Liver (tissue), 9 donors: ENCODE results near the gene NGB. TPM values are rescaled to one million over a fixed set of nuclear protein-coding genes. Genes with fewer than 3 reads are reported as not detected.

Experiments
- DNase-seq: peaks from one replicate; pipeline ENCODE4 v3.0.0-alpha.2; 2017; ENCODE audit warnings: low spot score
- H3K27ac ChIP-seq, 2 donors: one replicate each; pipeline ENCODE4 v1.7.0; 2013; ENCODE audit warnings: inconsistent platforms in 2 of 2, low read length in 2 of 2, control low read depth in 1 of 2, low read depth in 1 of 2, mild to moderate bottlenecking in 1 of 2
- H3K27me3 ChIP-seq, 4 donors: one replicate each; pipeline versions ENCODE4 v1.6.1 to v1.7.0; 2013; ENCODE audit warnings: low read length in 3 of 4, inconsistent platforms in 1 of 4, mild to moderate bottlenecking in 1 of 4, moderate library complexity in 1 of 4; ENCODE audit not compliant: control insufficient read depth in 4 of 4, insufficient read depth in 4 of 4
- H3K36me3 ChIP-seq, 4 donors: one replicate each; pipeline versions ENCODE4 v1.6.1 to v1.7.0; 2013; ENCODE audit warnings: low read length in 3 of 4, mild to moderate bottlenecking in 3 of 4, low read depth in 1 of 4, moderate library complexity in 1 of 4; ENCODE audit not compliant: control insufficient read depth in 4 of 4, insufficient read depth in 3 of 4
- H3K4me1 ChIP-seq, 4 donors: one replicate each; pipeline versions ENCODE4 v1.6.1 to v1.7.0; 2013; ENCODE audit warnings: low read length in 3 of 4, mild to moderate bottlenecking in 3 of 4, moderate library complexity in 1 of 4; ENCODE audit not compliant: control insufficient read depth in 4 of 4, insufficient read depth in 4 of 4
- H3K4me3 ChIP-seq, 3 donors: one replicate each; pipeline versions ENCODE4 v1.6.1 to v1.7.0; 2013; ENCODE audit warnings: low read length in 3 of 3, control low read depth in 1 of 3, low read depth in 1 of 3, mild to moderate bottlenecking in 1 of 3
- H3K9ac ChIP-seq, 2 donors: one replicate each; pipeline ENCODE4 v1.7.0; 2013; ENCODE audit warnings: low read length in 2 of 2, mild to moderate bottlenecking in 2 of 2, moderate library complexity in 2 of 2, control low read depth in 1 of 2, low read depth in 1 of 2
- H3K9me3 ChIP-seq, 4 donors: one replicate each; pipeline versions ENCODE4 v1.6.1 to v1.7.0; 2013; ENCODE audit warnings: low read length in 3 of 4; ENCODE audit not compliant: control insufficient read depth in 4 of 4
- EGR1 ChIP-seq, 2 donors: IDR thresholded peaks; 2 replicates each; pipeline ENCODE4 v1.6.1; 2016 to 2018; ENCODE audit warnings: antibody characterized with exemption in 2 of 2, low read depth in 2 of 2
- FOXA1 ChIP-seq: IDR thresholded peaks from 2 replicates; pipeline ENCODE4 v1.6.1; 2016; ENCODE audit warnings: antibody characterized with exemption
- FOXA2 ChIP-seq: IDR thresholded peaks from 2 replicates; pipeline ENCODE4 v1.6.1; 2016; ENCODE audit warnings: antibody characterized with exemption
- GABPA ChIP-seq, 2 donors: IDR thresholded peaks in 1 of 2; conservative IDR thresholded peaks in 1 of 2; 2 replicates each; pipeline ENCODE4 v1.6.1; 2016; ENCODE audit warnings: antibody characterized with exemption in 2 of 2, mild to moderate bottlenecking in 1 of 2, moderate library complexity in 1 of 2
- HNF4A ChIP-seq, 2 donors: conservative IDR thresholded peaks; 2 replicates each; pipeline ENCODE4 v1.6.1; 2016; ENCODE audit warnings: antibody characterized with exemption in 2 of 2, mild to moderate bottlenecking in 2 of 2
- HNF4G ChIP-seq: IDR thresholded peaks from 2 replicates; pipeline ENCODE4 v1.6.1; 2016; ENCODE audit warnings: antibody characterized with exemption
- JUND ChIP-seq, 2 donors: IDR thresholded peaks; 2 replicates each; pipeline ENCODE4 v1.6.1; 2016; ENCODE audit warnings: antibody characterized with exemption in 2 of 2
- NR2F2 ChIP-seq: IDR thresholded peaks from 2 replicates; pipeline ENCODE4 v1.6.1; 2016; ENCODE audit warnings: antibody characterized with exemption
- RXRA ChIP-seq, 2 donors: IDR thresholded peaks; 2 replicates each; pipeline ENCODE4 v1.6.1; 2017 to 2018; ENCODE audit warnings: antibody characterized with exemption in 2 of 2, mild to moderate bottlenecking in 1 of 2
- SP1 ChIP-seq: IDR thresholded peaks from 2 replicates; pipeline ENCODE4 v1.6.1; 2018; ENCODE audit warnings: antibody characterized with exemption, mild to moderate bottlenecking
- TAF1 ChIP-seq: conservative IDR thresholded peaks from 2 replicates; pipeline ENCODE4 v1.6.1; 2016; ENCODE audit warnings: antibody characterized with exemption, mild to moderate bottlenecking
- YY1 ChIP-seq: IDR thresholded peaks from 2 replicates; pipeline ENCODE4 v1.6.1; 2016; ENCODE audit warnings: antibody characterized with exemption, mild to moderate bottlenecking
- WGBS: extraction: QIAGEN DNeasy Blood & Tissue Kit; methylation state at CpG from one replicate; pipeline ENCODE4 v1.1.7; 2013; 5-methylcytosine and 5-hydroxymethylcytosine counted together
- polyA plus RNA-seq, 2 donors: library from polyadenylated mRNA; stranded (reverse) in 1 of 2; unstranded in 1 of 2; fragments of 200-250 nt in 1 of 2; fragments of >200 nt in 1 of 2; fragmentation: Nextera tagmentation in 1 of 2; extraction: Ambion mirVana in 1 of 2; gene quantifications; one replicate each; pipeline versions ENCODE4 v1.2.1 to v1.2.3, GENCODE V29; 2013 to 2015
- total RNA-seq, 2 donors: library from RNA; depleted of rRNA; stranded (reverse); fragments of >200 nt; gene quantifications; one replicate each; pipeline ENCODE4 v1.2.3, GENCODE V29; 2014
- TF ChIP-seq, protein P1 (sequence below): IDR thresholded peaks from 2 replicates; pipeline ENCODE4 v1.6.1; 2016; ENCODE audit warnings: antibody characterized with exemption, mild to moderate bottlenecking
- TF ChIP-seq, protein P2 (sequence below): IDR thresholded peaks from 2 replicates; pipeline ENCODE4 v1.6.1; 2016; ENCODE audit warnings: antibody characterized with exemption
- TF ChIP-seq, protein P3 (sequence below): IDR thresholded peaks from 2 replicates; pipeline ENCODE4 v1.6.1; 2016; ENCODE audit warnings: antibody characterized with exemption
- TF ChIP-seq, protein P4 (sequence below): fragments of 150-350 bp; IDR thresholded peaks from 2 replicates; pipeline ENCODE4 v1.5.1; 2017; ENCODE audit warnings: improper control_type of control experiment, low read depth, low read length; ENCODE audit not compliant: missing input control
- TF ChIP-seq, protein P5 (sequence below): IDR thresholded peaks from 2 replicates; pipeline ENCODE4 v1.6.1; 2016; ENCODE audit warnings: antibody characterized with exemption
- donor health status: healthy.
- donor health status: healthy.
- donor health status: healthy.
- donor health status: healthy.
- donor health status: healthy.

Gene NGB
- total and polyA plus RNA-seq, 4 donors: not detected

DNA sequence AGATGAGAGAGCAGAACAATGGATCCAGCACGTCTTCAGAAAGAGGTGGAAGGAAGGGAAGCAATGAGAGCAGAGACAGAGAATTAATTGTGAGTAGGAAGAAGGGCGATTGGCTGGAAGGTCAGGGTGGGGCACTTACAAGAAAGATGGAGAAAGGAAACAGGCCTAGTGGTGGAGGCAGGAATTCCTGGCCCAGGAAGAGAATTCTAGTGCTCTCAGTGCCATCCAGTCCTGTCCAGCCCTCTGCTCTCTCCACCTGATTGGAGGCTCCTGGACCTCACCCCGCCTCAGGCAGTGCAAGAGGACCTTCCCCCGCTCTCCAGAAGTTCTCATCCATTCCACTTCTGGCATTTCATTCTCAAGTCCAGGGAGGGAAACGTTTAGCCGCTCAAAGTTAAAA is 43.0 kb downstream of the NGB start (continued):
- TF ChIP-seq, protein P1, sequence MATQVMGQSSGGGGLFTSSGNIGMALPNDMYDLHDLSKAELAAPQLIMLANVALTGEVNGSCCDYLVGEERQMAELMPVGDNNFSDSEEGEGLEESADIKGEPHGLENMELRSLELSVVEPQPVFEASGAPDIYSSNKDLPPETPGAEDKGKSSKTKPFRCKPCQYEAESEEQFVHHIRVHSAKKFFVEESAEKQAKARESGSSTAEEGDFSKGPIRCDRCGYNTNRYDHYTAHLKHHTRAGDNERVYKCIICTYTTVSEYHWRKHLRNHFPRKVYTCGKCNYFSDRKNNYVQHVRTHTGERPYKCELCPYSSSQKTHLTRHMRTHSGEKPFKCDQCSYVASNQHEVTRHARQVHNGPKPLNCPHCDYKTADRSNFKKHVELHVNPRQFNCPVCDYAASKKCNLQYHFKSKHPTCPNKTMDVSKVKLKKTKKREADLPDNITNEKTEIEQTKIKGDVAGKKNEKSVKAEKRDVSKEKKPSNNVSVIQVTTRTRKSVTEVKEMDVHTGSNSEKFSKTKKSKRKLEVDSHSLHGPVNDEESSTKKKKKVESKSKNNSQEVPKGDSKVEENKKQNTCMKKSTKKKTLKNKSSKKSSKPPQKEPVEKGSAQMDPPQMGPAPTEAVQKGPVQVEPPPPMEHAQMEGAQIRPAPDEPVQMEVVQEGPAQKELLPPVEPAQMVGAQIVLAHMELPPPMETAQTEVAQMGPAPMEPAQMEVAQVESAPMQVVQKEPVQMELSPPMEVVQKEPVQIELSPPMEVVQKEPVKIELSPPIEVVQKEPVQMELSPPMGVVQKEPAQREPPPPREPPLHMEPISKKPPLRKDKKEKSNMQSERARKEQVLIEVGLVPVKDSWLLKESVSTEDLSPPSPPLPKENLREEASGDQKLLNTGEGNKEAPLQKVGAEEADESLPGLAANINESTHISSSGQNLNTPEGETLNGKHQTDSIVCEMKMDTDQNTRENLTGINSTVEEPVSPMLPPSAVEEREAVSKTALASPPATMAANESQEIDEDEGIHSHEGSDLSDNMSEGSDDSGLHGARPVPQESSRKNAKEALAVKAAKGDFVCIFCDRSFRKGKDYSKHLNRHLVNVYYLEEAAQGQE: no peak
- TF ChIP-seq HNF4A (conservative IDR thresholded peaks at IDR 0.05) (no peak), YY1 (no peak), SP1 (no peak)

DNA sequence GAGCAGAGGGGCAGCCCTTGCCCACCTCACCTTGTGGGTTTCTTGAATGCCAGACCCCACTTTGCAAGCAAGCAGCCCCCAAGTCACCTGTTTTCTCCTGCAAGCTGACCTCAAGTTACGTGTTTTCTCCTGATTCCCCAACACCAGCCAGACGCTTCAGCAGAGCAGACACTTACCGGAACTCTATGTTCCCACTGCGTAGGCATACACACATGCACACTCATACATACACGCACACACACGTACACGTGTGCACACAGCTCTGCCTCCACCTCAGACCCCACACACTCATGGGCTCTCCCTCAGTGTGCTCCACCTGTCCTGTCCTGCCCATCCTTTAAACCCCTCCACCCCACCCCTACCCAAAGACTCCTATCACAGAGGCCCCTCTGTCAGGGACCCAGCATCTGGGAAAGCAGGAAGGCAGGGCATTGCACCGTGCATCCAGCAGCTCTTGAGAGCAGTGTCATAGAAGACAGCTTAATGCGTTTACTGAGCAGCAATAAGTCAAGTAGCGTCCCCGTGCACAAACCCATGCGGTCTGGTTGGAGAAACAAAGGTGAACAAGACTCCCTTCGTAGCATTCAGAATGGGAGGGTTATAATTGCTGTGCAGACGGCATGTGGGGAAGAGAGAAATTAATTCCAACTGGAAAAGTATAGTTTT is 45.0 kb downstream of the NGB start:
- 90% methylated on average over 14 of the region's 14 CpGs for WGBS

DNA sequence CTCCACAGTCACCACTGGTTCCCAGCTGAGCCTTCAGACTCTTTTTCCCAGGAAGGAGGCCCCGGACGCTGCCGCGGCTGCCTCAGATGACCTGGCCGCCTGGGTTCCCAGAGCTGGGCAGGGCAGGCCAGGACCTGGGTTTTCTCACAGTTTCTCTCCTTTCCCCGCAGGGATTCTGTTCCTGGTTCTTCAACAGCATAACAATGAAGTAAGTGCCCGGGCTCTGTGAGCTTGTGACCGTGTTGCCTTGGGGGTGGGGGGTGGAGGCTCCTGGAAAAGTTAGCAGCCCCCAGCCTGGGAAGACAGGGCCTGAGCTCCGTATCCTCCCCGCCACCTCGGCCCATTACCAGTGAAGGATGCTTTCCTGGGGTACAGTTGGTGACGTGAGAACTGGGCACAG is 45.8 kb downstream of the NGB start:
- Histone ChIP-seq H3K27me3 (no peaks in the 10 kb centered on the region), H3K9ac (no peak overlapping the region), H3K4me1 (peaks cover 0 to 2% (median 0%) of the 10 kb centered on the region in 4 donors), H3K9me3 (no peaks in the 10 kb centered on the region), H3K27ac (no peak overlapping the region), H3K36me3 (no peaks in the 10 kb centered on the region), H3K4me3 (no peak overlapping the region)
- no peak for DNase-seq
- WGBS: 81% methylated on average over 12 of the region's 12 CpGs
- TF ChIP-seq GABPA (IDR thresholded peaks at IDR 0.05 in 1 of 2, conservative IDR thresholded peaks at IDR 0.05 in 1 of 2): no peak
- no peak for TF ChIP-seq NR2F2
- TF ChIP-seq, protein P2, sequence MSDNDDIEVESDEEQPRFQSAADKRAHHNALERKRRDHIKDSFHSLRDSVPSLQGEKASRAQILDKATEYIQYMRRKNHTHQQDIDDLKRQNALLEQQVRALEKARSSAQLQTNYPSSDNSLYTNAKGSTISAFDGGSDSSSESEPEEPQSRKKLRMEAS: no peak
- TF ChIP-seq, protein P3, sequence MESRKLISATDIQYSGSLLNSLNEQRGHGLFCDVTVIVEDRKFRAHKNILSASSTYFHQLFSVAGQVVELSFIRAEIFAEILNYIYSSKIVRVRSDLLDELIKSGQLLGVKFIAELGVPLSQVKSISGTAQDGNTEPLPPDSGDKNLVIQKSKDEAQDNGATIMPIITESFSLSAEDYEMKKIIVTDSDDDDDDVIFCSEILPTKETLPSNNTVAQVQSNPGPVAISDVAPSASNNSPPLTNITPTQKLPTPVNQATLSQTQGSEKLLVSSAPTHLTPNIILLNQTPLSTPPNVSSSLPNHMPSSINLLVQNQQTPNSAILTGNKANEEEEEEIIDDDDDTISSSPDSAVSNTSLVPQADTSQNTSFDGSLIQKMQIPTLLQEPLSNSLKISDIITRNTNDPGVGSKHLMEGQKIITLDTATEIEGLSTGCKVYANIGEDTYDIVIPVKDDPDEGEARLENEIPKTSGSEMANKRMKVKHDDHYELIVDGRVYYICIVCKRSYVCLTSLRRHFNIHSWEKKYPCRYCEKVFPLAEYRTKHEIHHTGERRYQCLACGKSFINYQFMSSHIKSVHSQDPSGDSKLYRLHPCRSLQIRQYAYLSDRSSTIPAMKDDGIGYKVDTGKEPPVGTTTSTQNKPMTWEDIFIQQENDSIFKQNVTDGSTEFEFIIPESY: no peak
- TF ChIP-seq, protein P4, sequence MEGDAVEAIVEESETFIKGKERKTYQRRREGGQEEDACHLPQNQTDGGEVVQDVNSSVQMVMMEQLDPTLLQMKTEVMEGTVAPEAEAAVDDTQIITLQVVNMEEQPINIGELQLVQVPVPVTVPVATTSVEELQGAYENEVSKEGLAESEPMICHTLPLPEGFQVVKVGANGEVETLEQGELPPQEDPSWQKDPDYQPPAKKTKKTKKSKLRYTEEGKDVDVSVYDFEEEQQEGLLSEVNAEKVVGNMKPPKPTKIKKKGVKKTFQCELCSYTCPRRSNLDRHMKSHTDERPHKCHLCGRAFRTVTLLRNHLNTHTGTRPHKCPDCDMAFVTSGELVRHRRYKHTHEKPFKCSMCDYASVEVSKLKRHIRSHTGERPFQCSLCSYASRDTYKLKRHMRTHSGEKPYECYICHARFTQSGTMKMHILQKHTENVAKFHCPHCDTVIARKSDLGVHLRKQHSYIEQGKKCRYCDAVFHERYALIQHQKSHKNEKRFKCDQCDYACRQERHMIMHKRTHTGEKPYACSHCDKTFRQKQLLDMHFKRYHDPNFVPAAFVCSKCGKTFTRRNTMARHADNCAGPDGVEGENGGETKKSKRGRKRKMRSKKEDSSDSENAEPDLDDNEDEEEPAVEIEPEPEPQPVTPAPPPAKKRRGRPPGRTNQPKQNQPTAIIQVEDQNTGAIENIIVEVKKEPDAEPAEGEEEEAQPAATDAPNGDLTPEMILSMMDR: no peak
- TF ChIP-seq FOXA1: no peak
- TF ChIP-seq, protein P5, sequence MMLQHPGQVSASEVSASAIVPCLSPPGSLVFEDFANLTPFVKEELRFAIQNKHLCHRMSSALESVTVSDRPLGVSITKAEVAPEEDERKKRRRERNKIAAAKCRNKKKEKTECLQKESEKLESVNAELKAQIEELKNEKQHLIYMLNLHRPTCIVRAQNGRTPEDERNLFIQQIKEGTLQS: no peak
- no peak for TF ChIP-seq JUND (IDR thresholded peaks at IDR 0.05)
- TF ChIP-seq HNF4A (conservative IDR thresholded peaks at IDR 0.05): no peak
- no peak for TF ChIP-seq EGR1 (IDR thresholded peaks at IDR 0.05; ENCODE audit: low read depth in 2 of 2)
- TF ChIP-seq YY1: no peak
- TF ChIP-seq SP1: no peak
- TF ChIP-seq HNF4G: no peak
- no peak for TF ChIP-seq TAF1
- no peak for TF ChIP-seq RXRA (IDR thresholded peaks at IDR 0.05)

More for the DNA sequence above, 45.0 kb downstream of the NGB start:
- no peak overlapping the region for H3K4me3 ChIP-seq
- TF ChIP-seq FOXA2: no peak
- no peak for TF ChIP-seq GABPA (IDR thresholded peaks at IDR 0.05 in 1 of 2, conservative IDR thresholded peaks at IDR 0.05 in 1 of 2)
- no peak for TF ChIP-seq EGR1 (IDR thresholded peaks at IDR 0.05; ENCODE audit: low read depth in 2 of 2)
- TF ChIP-seq HNF4G: no peak
- TF ChIP-seq HNF4A (conservative IDR thresholded peaks at IDR 0.05): no peak
- TF ChIP-seq JUND (IDR thresholded peaks at IDR 0.05): no peak
- TF ChIP-seq, protein P5: no peak
- TF ChIP-seq FOXA1: no peak
- no peak for TF ChIP-seq TAF1
- no peak for TF ChIP-seq RXRA (IDR thresholded peaks at IDR 0.05)
- no peak for DNase-seq
- H3K9ac ChIP-seq: no peak overlapping the region
- no peak overlapping the region for H3K27ac ChIP-seq
- H3K27me3 ChIP-seq: no peaks in the 10 kb centered on the region
- peaks cover 0 to 3% (median 0%) of the 10 kb centered on the region in 4 donors for H3K9me3 ChIP-seq
- H3K4me1 ChIP-seq: no peaks in the 10 kb centered on the region
- H3K36me3 ChIP-seq: no peaks in the 10 kb centered on the region
